A549 (cell line): Measurements from ENCODE around the gene PCDH12. TPM values are rescaled to one million over a fixed set of nuclear protein-coding genes. Genes with fewer than 3 reads are reported as not detected.
A peak's percentile ranks its signal among the peaks of the same experiment; 100 is the strongest.

Experiments
- ATAC-seq, 2 experiments: fragments of 200-7000 bp in 1 of 2; fragments of >200 bp in 1 of 2; cut with Nextera tagmentation in 1 of 2; cut with Tn5 transposase in 1 of 2; 3 replicates each; pipeline versions ENCODE4 v1.8.0 to v1.9.1; 2018 to 2020; ENCODE audit warnings: mild to moderate bottlenecking in 1 of 2, moderate library complexity in 1 of 2
- CTCF ChIA-PET: fragments of 300-600 bp; sonication (Branson Sonifier 250); formaldehyde crosslinking; extraction: SDS; loops from one replicate; lab custom pipeline; 2021; ENCODE audit warnings: antibody characterized with exemption, inconsistent platforms; lab: Yijun Ruan, JAX
- POLR2A ChIA-PET: fragments of 350-600 bp; formaldehyde crosslinking; extraction: SDS; loops from one replicate; lab custom pipeline; 2021; ENCODE audit warnings: antibody characterized with exemption, inconsistent platforms; lab: Yijun Ruan, JAX
- DNase-seq, 2 experiments: peaks; one replicate each; pipeline versions ENCODE4 v3.0.0 to v3.0.0-alpha.2; 2011 to 2016; ENCODE audit warnings: low read depth in 1 of 2, low spot score in 1 of 2
- FAIRE-seq: peaks from 2 replicates; lab custom pipeline; 2011; peaks lifted over from hg19 to GRCh38; lab: Jason Lieb, UNC
- H3K27ac ChIP-seq, 2 experiments: fragments of >200 bp; sonication (Bioruptor Twin); formaldehyde crosslinking; 3 replicates each; pipeline ENCODE4 v1.5.1; 2016 to 2017
- H3K4me1 ChIP-seq: fragments of >200 bp; sonication (Bioruptor Twin); formaldehyde crosslinking; 3 replicates; pipeline ENCODE4 v1.6.1; 2016
- H3K4me2 ChIP-seq: fragments of >200 bp; sonication (Bioruptor Twin); formaldehyde crosslinking; 3 replicates; pipeline ENCODE4 v1.6.1; 2016
- H3K4me3 ChIP-seq: fragments of >200 bp; sonication (Bioruptor Twin); formaldehyde crosslinking; 3 replicates; pipeline ENCODE4 v1.5.1; 2016
- H3K9me3 ChIP-seq: fragments of >200 bp; sonication (Bioruptor Twin); formaldehyde crosslinking; 3 replicates; pipeline ENCODE4 v1.6.1; 2016
- CHD2 ChIP-seq: fragments of 150-350 bp; IDR thresholded peaks from 2 replicates; pipeline ENCODE4 v1.6.1; 2014; ENCODE audit warnings: low read length; ENCODE audit not compliant: partially characterized antibody
- ELK1 ChIP-seq: fragments of 150-350 bp; IDR thresholded peaks from 2 replicates; pipeline ENCODE4 v1.6.1; 2014; ENCODE audit warnings: low read depth, mild to moderate bottlenecking, low read length
- FOSB ChIP-seq: fragments of 250-450 bp; sonication (Bioruptor Pico); IDR thresholded peaks from 2 replicates; pipeline ENCODE4 v1.5.0; 2020; ENCODE audit warnings: mild to moderate bottlenecking, moderate library complexity
- GATA3 ChIP-seq: IDR thresholded peaks from 2 replicates; pipeline ENCODE4 v1.6.1; 2012; ENCODE audit warnings: borderline replicate concordance
- HMGXB4 ChIP-seq: fragments of 250-450 bp; sonication (Bioruptor Pico); IDR thresholded peaks from 2 replicates; pipeline ENCODE4 v1.5.0; 2021; ENCODE audit warnings: mild to moderate bottlenecking, moderate library complexity, borderline replicate concordance
- HOXA7 ChIP-seq: fragments of 250-450 bp; sonication (Bioruptor Pico); IDR thresholded peaks from 2 replicates; pipeline ENCODE4 v1.5.0; 2020; ENCODE audit warnings: mild to moderate bottlenecking, moderate library complexity
- HOXB5 ChIP-seq: fragments of 250-450 bp; sonication (Bioruptor Pico); IDR thresholded peaks from 2 replicates; pipeline ENCODE4 v1.5.0; 2020; ENCODE audit warnings: mild to moderate bottlenecking, moderate library complexity
- JUNB ChIP-seq: fragments of >200 bp; sonication (Bioruptor Twin); formaldehyde crosslinking; IDR thresholded peaks from 2 replicates; pipeline ENCODE4 v1.6.1; 2016
- MAFK ChIP-seq: fragments of 450-650 bp; IDR thresholded peaks from 2 replicates; pipeline ENCODE4 v1.6.1; 2014; ENCODE audit not compliant: partially characterized antibody
- MAZ ChIP-seq: fragments of 150-350 bp; IDR thresholded peaks from 2 replicates; pipeline ENCODE4 v1.6.1; 2014; ENCODE audit warnings: antibody characterized with exemption, low read depth, low read length, borderline replicate concordance
- MYC ChIP-seq: IDR thresholded peaks from 2 replicates; pipeline ENCODE4 v1.6.1; 2012; ENCODE audit warnings: mild to moderate bottlenecking, inconsistent platforms, low read length, improper control_type of control experiment, borderline replicate concordance
- NR3C1 ChIP-seq: fragments of >200 bp; sonication (Bioruptor Twin); formaldehyde crosslinking; IDR thresholded peaks from 3 replicates; pipeline ENCODE4 v1.6.1; 2017
- POLR2A ChIP-seq: IDR thresholded peaks from 2 replicates; pipeline ENCODE4 v1.6.1; 2012; ENCODE audit warnings: mild to moderate bottlenecking, low read length
- POLR2AphosphoS2 ChIP-seq: conservative IDR thresholded peaks from 2 replicates; pipeline ENCODE4 v1.6.1; 2012; ENCODE audit warnings: low read length, improper control_type of control experiment, inconsistent platforms
- RAD21 ChIP-seq, 2 experiments: fragments of >200 bp in 1 of 2; sonication (Bioruptor Twin) in 1 of 2; formaldehyde crosslinking in 1 of 2; IDR thresholded peaks in 1 of 2; conservative IDR thresholded peaks in 1 of 2; 2 replicates in 1 of 2; 3 replicates in 1 of 2; pipeline ENCODE4 v1.6.1; 2012 to 2018; ENCODE audit warnings: inconsistent platforms in 1 of 2
- RARB ChIP-seq: fragments of 250-450 bp; sonication (Bioruptor Pico); IDR thresholded peaks from 2 replicates; pipeline ENCODE4 v1.8.0; 2021; ENCODE audit warnings: mild to moderate bottlenecking, moderate library complexity
- RCOR1 ChIP-seq: fragments of 150-350 bp; IDR thresholded peaks from 2 replicates; pipeline ENCODE4 v1.6.1; 2014; ENCODE audit warnings: antibody characterized with exemption, low read length, low read depth
- REST ChIP-seq: fragments of 200-600 bp; sonication (generic); IDR thresholded peaks from 2 replicates; pipeline ENCODE4 v1.6.1; 2016; ENCODE audit warnings: antibody characterized with exemption, mild to moderate bottlenecking, moderate library complexity
- RNF2 ChIP-seq: fragments of 200-600 bp; sonication (generic); IDR thresholded peaks from 2 replicates; pipeline ENCODE4 v1.6.1; 2016; ENCODE audit warnings: low read depth, mild to moderate bottlenecking, antibody characterized with exemption, moderate library complexity, borderline replicate concordance
- SMC3 ChIP-seq: fragments of >200 bp; sonication (Bioruptor Twin); formaldehyde crosslinking; IDR thresholded peaks from 3 replicates; pipeline ENCODE4 v1.6.1; 2018; ENCODE audit warnings: inconsistent platforms
- SREBF2 ChIP-seq: fragments of 450-650 bp; IDR thresholded peaks from 2 replicates; pipeline ENCODE4 v1.6.1; 2014; ENCODE audit warnings: mild to moderate bottlenecking, moderate library complexity
- TP53 ChIP-seq: fragments of 250-450 bp; sonication (Bioruptor Pico); IDR thresholded peaks from 2 replicates; pipeline ENCODE4 v1.5.0; 2021; ENCODE audit warnings: mild to moderate bottlenecking, moderate library complexity
- ZFP36 ChIP-seq: fragments of 450-650 bp; IDR thresholded peaks from 2 replicates; pipeline ENCODE4 v1.6.1; 2014; ENCODE audit warnings: borderline replicate concordance; ENCODE audit not compliant: partially characterized antibody
- ZSCAN20 ChIP-seq: fragments of 250-450 bp; sonication (Bioruptor Pico); IDR thresholded peaks from 2 replicates; pipeline ENCODE4 v1.8.0; 2022; ENCODE audit warnings: mild to moderate bottlenecking, moderate library complexity
- WGBS: methylation state at CpG from one replicate; pipeline ENCODE4 v1.1.6; 2017; ENCODE audit errors: missing lambda C conversion rate; 5-methylcytosine and 5-hydroxymethylcytosine counted together
- polyA plus RNA-seq, 4 experiments: library from polyadenylated mRNA; depleted of rRNA in 3 of 4; stranded (reverse); fragments of >200 nt; fragmentation: RNase III in 1 of 4; extraction: RNeasy Plus Mini Kit Qiagen cat#74134 plus additional on column Dnase treatment in 1 of 4; gene quantifications; 2 replicates in 3 of 4; 3 replicates in 1 of 4; pipeline ENCODE4 v1.2.3, GENCODE V29; 2011 to 2017

The PCDH12 gene
- polyA plus RNA-seq, 2 of the 4 experiments (the other 2 are of a cell fraction): not detected

GRCh38 chr5:141904551-141904950 is 53.5 kb downstream of the PCDH12 start:
- DNase-seq (no peak), ATAC-seq (no peak), FAIRE-seq (no peak)
- WGBS: 61% methylated on average over 5 of the region's 5 CpGs
- Histone ChIP-seq H3K4me1 (no peaks in the 10 kb centered on the region), H3K27ac (no peak overlapping the region), H3K4me3 (no peak overlapping the region), H3K9me3 (peaks cover 2% of the 10 kb centered on the region; the same call in 1 of the 3 replicates), H3K4me2 (no peak overlapping the region)
- ChIA-PET CTCF (interaction anchor here (6.6 kb wide), 1 partner anchor 24 kb away, joined by 54 read pairs; the partner anchor contains the start of gene PCDH1), POLR2A (no interaction called here)
- no peak for TF ChIP-seq ELK1
- TF ChIP-seq ZFP36: no peak
- no peak for TF ChIP-seq RNF2
- no peak for TF ChIP-seq TP53 (CRISPR knock-in tag)
- TF ChIP-seq SREBF2: no peak

GRCh38 chr5:141903261-141903660 is 54.7 kb downstream of the PCDH12 start:
- CTCF ChIA-PET: interaction anchor here (6.6 kb wide), 1 partner anchor 22 kb away, joined by 54 read pairs; the partner anchor contains the start of gene PCDH1
- no peak overlapping the region for H3K4me2 ChIP-seq
- no peak overlapping the region for H3K27ac ChIP-seq
- no peak for FAIRE-seq
- 44% methylated on average over 4 of the region's 4 CpGs for WGBS
- no peaks in the 10 kb centered on the region for H3K4me1 ChIP-seq
- H3K9me3 ChIP-seq: peaks cover 2% of the 10 kb centered on the region; the same call in 1 of the 3 replicates
- no peak overlapping the region for H3K4me3 ChIP-seq
- POLR2A ChIA-PET: interaction anchor here (1.9 kb wide), 1 partner anchor 20 kb away, joined by 5 read pairs; the partner anchor contains the start of gene DELE1
- no peak for DNase-seq
- TF ChIP-seq MYC: no peak
- no peak for TF ChIP-seq HMGXB4
- TF ChIP-seq RCOR1: no peak
- no peak for TF ChIP-seq SREBF2
- TF ChIP-seq JUNB: no peak
- TF ChIP-seq ZSCAN20: no peak
- no peak for TF ChIP-seq MAZ
- ATAC-seq: no peak

GRCh38 chr5:141902015-141902814 is 55.8 kb downstream of the PCDH12 start:
- ChIA-PET POLR2A (interaction anchor here (1.9 kb wide), 1 partner anchor 21 kb away, joined by 5 read pairs; the partner anchor contains the start of gene DELE1), CTCF (interaction anchor here (1.2 to 6.6 kb wide), 2 partner anchors 21 to 145 kb away, joined by 6 to 54 read pairs; partner anchors contain the start of gene PCDH1)
- DNase-seq: no peak
- peaks cover 2% of the 10 kb centered on the region; the same call in 1 of the 3 replicates for H3K9me3 ChIP-seq
- H3K4me3 ChIP-seq: no peak overlapping the region
- ATAC-seq: peak in 1 of 2 experiments; percentile 39; a peak in 2 of 6 replicates
- H3K4me1 ChIP-seq: no peaks in the 10 kb centered on the region
- FAIRE-seq: no peak
- no peak overlapping the region for H3K27ac ChIP-seq
- H3K4me2 ChIP-seq: no peak overlapping the region
- WGBS: 30% methylated on average over 5 of the region's 5 CpGs
- TF ChIP-seq REST (no peak), RARB (CRISPR knock-in tag) (no peak), POLR2AphosphoS2 (no peak), HOXB5 (CRISPR knock-in tag) (no peak), NR3C1 (no peak), CHD2 (no peak), GATA3 (no peak), FOSB (CRISPR knock-in tag) (no peak), HOXA7 (CRISPR knock-in tag) (no peak), MAFK (no peak), POLR2A (no peak), SMC3 (no peak), RAD21 (conservative IDR thresholded peaks at IDR 0.05 in 1 of 2, IDR thresholded peaks at IDR 0.05 in 1 of 2) (no peak), JUNB (no peak)
